ENCODE results near the gene DBH. TPM values are rescaled to one million over a fixed set of nuclear protein-coding genes. Genes with fewer than 3 reads are reported as not detected.
A peak's percentile ranks its signal among the peaks of the same experiment; 100 is the strongest.

Gene DBH
- total RNA-seq, 1 experiment from 2014 or later: not detected

DNA sequence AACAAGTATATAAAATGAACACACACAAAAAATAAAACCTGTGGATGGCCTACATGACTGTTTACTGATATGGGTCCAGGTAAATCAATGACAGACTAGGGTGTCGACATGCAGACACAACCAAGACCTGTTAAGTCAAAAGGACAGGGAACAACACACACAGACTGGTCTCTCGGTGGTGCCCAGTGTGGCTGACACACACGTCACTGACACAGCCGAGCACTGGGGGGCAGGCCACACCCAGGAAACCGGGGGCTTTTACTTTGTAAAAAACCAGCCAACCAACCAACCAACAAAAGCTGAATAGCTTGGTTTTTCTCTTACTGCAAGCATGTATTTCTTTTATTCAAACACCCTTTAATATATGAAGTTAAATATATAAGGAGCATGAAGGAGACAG lies 31.9 kb upstream of the DBH start:
- Histone ChIP-seq H3K9ac (ENCODE audit: low read length) (no peak overlapping the region), H3K4me3 (replicated peaks in 1 of 2; ENCODE audit: low read depth in 1 of 2, low read length in 2 of 2) (no peak overlapping the region), H3K27ac (ENCODE audit: low read depth, low read length) (no peak overlapping the region), H3K9me2 (ENCODE audit: insufficient read depth) (no peaks in the 10 kb centered on the region), H3K4me1 (ENCODE audit: control insufficient read depth in 1 of 2, insufficient read depth in 2 of 2, low read length in 2 of 2) (no peaks in the 10 kb centered on the region), H4K20me1 (ENCODE audit: insufficient read depth) (no peaks in the 10 kb centered on the region), H3K36me3 (ENCODE audit: control insufficient read depth in 1 of 2, insufficient read depth in 2 of 2, low read length in 2 of 2) (no peaks in the 10 kb centered on the region), H2AFZ (ENCODE audit: low read depth, low read length, poor library complexity, severe bottlenecking) (no peak overlapping the region), H3K27me3 (ENCODE audit: insufficient read depth, low read length) (peaks cover 28% of the 10 kb centered on the region), H3K9me3 (ENCODE audit: control insufficient read depth in 1 of 2, insufficient read depth in 1 of 2, low read depth in 1 of 2, low read length in 2 of 2) (no peaks in the 10 kb centered on the region; a peak in 1 of 4 replicates), H3K79me2 (ENCODE audit: insufficient read depth, low read length) (no peaks in the 10 kb centered on the region), H3K4me2 (ENCODE audit: low read length) (no peak overlapping the region)
- intact Hi-C loops (cut with micrococcal nuclease): no loop called here
- ChIA-PET POLR2A (no interaction called here), CTCF (no interaction called here), RAD21 (ENCODE audit: low non-redundant PET in 1 of 2, low total read pairs in 2 of 2, uncharacterized antibody in 2 of 2, unreplicated experiment in 2 of 2) (no interaction called here)
- TF ChIP-seq ELF1 (IDR thresholded peaks at IDR 0.05; ENCODE audit: borderline replicate concordance, low read depth) (no peak), CBX3 (IDR thresholded peaks at IDR 0.05; ENCODE audit: low read depth) (no peak), EZH2phosphoT487 (IDR thresholded peaks at IDR 0.05; ENCODE audit: borderline replicate concordance) (no peak), EGR1 (IDR thresholded peaks at IDR 0.05; ENCODE audit: low read depth) (no peak), SIN3A (IDR thresholded peaks at IDR 0.05; ENCODE audit: low read depth) (no peak), YY1 (IDR thresholded peaks at IDR 0.05; ENCODE audit: extremely low read depth, insufficient replicate concordance, low read depth, low read length) (no peak), RAD21 (IDR thresholded peaks at IDR 0.05; ENCODE audit: low read depth) (peak; percentile 49), EZH2 (IDR thresholded peaks at IDR 0.05) (no peak), CEBPB (IDR thresholded peaks at IDR 0.05; ENCODE audit: low read depth) (no peak), TCF7L2 (IDR thresholded peaks at IDR 0.05; ENCODE audit: borderline replicate concordance, extremely low read depth, insufficient read depth, insufficient read length) (no peak)
- TF ChIP-seq, protein P1, sequence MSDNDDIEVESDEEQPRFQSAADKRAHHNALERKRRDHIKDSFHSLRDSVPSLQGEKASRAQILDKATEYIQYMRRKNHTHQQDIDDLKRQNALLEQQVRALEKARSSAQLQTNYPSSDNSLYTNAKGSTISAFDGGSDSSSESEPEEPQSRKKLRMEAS (IDR thresholded peaks at IDR 0.05): no peak
- TF ChIP-seq, protein P2, sequence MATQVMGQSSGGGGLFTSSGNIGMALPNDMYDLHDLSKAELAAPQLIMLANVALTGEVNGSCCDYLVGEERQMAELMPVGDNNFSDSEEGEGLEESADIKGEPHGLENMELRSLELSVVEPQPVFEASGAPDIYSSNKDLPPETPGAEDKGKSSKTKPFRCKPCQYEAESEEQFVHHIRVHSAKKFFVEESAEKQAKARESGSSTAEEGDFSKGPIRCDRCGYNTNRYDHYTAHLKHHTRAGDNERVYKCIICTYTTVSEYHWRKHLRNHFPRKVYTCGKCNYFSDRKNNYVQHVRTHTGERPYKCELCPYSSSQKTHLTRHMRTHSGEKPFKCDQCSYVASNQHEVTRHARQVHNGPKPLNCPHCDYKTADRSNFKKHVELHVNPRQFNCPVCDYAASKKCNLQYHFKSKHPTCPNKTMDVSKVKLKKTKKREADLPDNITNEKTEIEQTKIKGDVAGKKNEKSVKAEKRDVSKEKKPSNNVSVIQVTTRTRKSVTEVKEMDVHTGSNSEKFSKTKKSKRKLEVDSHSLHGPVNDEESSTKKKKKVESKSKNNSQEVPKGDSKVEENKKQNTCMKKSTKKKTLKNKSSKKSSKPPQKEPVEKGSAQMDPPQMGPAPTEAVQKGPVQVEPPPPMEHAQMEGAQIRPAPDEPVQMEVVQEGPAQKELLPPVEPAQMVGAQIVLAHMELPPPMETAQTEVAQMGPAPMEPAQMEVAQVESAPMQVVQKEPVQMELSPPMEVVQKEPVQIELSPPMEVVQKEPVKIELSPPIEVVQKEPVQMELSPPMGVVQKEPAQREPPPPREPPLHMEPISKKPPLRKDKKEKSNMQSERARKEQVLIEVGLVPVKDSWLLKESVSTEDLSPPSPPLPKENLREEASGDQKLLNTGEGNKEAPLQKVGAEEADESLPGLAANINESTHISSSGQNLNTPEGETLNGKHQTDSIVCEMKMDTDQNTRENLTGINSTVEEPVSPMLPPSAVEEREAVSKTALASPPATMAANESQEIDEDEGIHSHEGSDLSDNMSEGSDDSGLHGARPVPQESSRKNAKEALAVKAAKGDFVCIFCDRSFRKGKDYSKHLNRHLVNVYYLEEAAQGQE (IDR thresholded peaks at IDR 0.05; ENCODE audit: low read depth): no peak
- TF ChIP-seq, protein P3, sequence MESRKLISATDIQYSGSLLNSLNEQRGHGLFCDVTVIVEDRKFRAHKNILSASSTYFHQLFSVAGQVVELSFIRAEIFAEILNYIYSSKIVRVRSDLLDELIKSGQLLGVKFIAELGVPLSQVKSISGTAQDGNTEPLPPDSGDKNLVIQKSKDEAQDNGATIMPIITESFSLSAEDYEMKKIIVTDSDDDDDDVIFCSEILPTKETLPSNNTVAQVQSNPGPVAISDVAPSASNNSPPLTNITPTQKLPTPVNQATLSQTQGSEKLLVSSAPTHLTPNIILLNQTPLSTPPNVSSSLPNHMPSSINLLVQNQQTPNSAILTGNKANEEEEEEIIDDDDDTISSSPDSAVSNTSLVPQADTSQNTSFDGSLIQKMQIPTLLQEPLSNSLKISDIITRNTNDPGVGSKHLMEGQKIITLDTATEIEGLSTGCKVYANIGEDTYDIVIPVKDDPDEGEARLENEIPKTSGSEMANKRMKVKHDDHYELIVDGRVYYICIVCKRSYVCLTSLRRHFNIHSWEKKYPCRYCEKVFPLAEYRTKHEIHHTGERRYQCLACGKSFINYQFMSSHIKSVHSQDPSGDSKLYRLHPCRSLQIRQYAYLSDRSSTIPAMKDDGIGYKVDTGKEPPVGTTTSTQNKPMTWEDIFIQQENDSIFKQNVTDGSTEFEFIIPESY (IDR thresholded peaks at IDR 0.05; ENCODE audit: extremely low read depth, insufficient replicate concordance, low read length): no peak
- TF ChIP-seq, protein P4, sequence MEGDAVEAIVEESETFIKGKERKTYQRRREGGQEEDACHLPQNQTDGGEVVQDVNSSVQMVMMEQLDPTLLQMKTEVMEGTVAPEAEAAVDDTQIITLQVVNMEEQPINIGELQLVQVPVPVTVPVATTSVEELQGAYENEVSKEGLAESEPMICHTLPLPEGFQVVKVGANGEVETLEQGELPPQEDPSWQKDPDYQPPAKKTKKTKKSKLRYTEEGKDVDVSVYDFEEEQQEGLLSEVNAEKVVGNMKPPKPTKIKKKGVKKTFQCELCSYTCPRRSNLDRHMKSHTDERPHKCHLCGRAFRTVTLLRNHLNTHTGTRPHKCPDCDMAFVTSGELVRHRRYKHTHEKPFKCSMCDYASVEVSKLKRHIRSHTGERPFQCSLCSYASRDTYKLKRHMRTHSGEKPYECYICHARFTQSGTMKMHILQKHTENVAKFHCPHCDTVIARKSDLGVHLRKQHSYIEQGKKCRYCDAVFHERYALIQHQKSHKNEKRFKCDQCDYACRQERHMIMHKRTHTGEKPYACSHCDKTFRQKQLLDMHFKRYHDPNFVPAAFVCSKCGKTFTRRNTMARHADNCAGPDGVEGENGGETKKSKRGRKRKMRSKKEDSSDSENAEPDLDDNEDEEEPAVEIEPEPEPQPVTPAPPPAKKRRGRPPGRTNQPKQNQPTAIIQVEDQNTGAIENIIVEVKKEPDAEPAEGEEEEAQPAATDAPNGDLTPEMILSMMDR (IDR thresholded peaks at IDR 0.05 in 2 of 3, conservative IDR thresholded peaks at IDR 0.05 in 1 of 3; ENCODE audit: borderline replicate concordance in 1 of 3, insufficient read depth in 1 of 3, low read depth in 2 of 3, low read length in 2 of 3): peak in 1 of 3 experiments; percentile 23; a peak in 1 of 6 replicates
- no TSS peak for BruUV-seq (replicated peaks)
- DNase-seq (ENCODE audit: low read depth, low spot score) (no peak), ATAC-seq (peak; percentile 49; the same call in 1 of the 2 replicates)
